ENCODE data around the gene SLC44A5.

Gene SLC44A5

GRCh38 chr1:75188892-75189291, 422.0 kb downstream of the SLC44A5 start:
- TF ChIP-seq, protein P1, sequence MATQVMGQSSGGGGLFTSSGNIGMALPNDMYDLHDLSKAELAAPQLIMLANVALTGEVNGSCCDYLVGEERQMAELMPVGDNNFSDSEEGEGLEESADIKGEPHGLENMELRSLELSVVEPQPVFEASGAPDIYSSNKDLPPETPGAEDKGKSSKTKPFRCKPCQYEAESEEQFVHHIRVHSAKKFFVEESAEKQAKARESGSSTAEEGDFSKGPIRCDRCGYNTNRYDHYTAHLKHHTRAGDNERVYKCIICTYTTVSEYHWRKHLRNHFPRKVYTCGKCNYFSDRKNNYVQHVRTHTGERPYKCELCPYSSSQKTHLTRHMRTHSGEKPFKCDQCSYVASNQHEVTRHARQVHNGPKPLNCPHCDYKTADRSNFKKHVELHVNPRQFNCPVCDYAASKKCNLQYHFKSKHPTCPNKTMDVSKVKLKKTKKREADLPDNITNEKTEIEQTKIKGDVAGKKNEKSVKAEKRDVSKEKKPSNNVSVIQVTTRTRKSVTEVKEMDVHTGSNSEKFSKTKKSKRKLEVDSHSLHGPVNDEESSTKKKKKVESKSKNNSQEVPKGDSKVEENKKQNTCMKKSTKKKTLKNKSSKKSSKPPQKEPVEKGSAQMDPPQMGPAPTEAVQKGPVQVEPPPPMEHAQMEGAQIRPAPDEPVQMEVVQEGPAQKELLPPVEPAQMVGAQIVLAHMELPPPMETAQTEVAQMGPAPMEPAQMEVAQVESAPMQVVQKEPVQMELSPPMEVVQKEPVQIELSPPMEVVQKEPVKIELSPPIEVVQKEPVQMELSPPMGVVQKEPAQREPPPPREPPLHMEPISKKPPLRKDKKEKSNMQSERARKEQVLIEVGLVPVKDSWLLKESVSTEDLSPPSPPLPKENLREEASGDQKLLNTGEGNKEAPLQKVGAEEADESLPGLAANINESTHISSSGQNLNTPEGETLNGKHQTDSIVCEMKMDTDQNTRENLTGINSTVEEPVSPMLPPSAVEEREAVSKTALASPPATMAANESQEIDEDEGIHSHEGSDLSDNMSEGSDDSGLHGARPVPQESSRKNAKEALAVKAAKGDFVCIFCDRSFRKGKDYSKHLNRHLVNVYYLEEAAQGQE (IDR thresholded peaks at IDR 0.05; ENCODE audit: low read depth): no peak
- TF ChIP-seq USF1 (IDR thresholded peaks at IDR 0.05) (no peak), CEBPB (IDR thresholded peaks at IDR 0.05) (no peak), ZBTB7A (IDR thresholded peaks at IDR 0.05; ENCODE audit: low read depth) (no peak), EGR1 (IDR thresholded peaks at IDR 0.05) (no peak), YY1 (IDR thresholded peaks at IDR 0.05; ENCODE audit: low read depth) (no peak), CREB1 (IDR thresholded peaks at IDR 0.05; ENCODE audit: low read depth) (no peak), TAF1 (IDR thresholded peaks at IDR 0.05; ENCODE audit: low read depth) (no peak), RAD21 (IDR thresholded peaks at IDR 0.05; ENCODE audit: low read depth) (no peak), NFIC (IDR thresholded peaks at IDR 0.05) (no peak), EP300 (IDR thresholded peaks at IDR 0.05; ENCODE audit: borderline replicate concordance) (no peak), TCF12 (IDR thresholded peaks at IDR 0.05; ENCODE audit: low read depth) (no peak), TEAD4 (IDR thresholded peaks at IDR 0.05) (no peak), FOXM1 (IDR thresholded peaks at IDR 0.05; ENCODE audit: borderline replicate concordance, low read depth) (no peak), MAX (IDR thresholded peaks at IDR 0.05) (no peak)

DNA sequence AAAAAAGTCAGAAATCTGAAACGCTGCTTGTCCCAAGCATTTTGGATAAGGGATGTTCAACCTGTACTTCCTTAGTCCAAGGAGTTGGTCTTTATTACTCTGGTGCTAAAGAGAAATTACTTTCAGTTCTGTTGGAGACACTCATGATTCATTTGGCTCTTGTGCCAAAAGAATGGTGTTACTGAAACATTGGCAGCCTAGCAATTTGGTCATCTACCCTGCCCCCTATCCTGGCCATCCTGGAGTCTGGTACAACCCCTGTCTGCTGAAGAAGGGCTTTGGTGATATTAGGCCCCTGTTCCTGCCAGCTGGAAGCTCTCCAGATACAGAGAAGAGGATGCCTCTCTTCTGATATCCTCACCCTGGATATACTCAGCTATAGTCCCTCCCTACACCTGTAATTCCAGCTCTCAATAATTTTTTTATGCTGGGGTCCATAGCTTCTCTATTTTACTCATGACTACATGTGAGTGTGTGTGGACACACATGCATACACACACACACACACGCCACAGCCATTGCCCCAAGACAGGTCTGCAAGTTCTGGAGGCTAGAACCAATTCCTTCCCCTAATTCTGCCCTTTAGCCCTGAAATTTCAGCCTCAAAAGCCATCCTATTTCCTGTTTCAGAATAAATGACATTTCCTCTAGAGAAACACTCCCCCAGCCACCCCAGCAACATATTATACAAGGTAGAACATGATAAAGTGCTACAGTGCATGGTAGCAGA, 436.7 kb downstream of the SLC44A5 start:
- TF ChIP-seq MAX (IDR thresholded peaks at IDR 0.05): no peak
- no peak for TF ChIP-seq EGR1 (IDR thresholded peaks at IDR 0.05)
- TF ChIP-seq NFIC (IDR thresholded peaks at IDR 0.05): no peak
- no peak for TF ChIP-seq USF1 (IDR thresholded peaks at IDR 0.05)
- no peak for TF ChIP-seq RAD21 (IDR thresholded peaks at IDR 0.05; ENCODE audit: low read depth)
- no peak for TF ChIP-seq TEAD4 (IDR thresholded peaks at IDR 0.05)
- TF ChIP-seq CEBPB (IDR thresholded peaks at IDR 0.05): no peak
- TF ChIP-seq, protein P1 (IDR thresholded peaks at IDR 0.05; ENCODE audit: low read depth): no peak
- no peak for TF ChIP-seq FOXM1 (IDR thresholded peaks at IDR 0.05; ENCODE audit: borderline replicate concordance, low read depth)
- no peak for TF ChIP-seq ZBTB7A (IDR thresholded peaks at IDR 0.05; ENCODE audit: low read depth)
- no peak for TF ChIP-seq YY1 (IDR thresholded peaks at IDR 0.05; ENCODE audit: low read depth)

DNA sequence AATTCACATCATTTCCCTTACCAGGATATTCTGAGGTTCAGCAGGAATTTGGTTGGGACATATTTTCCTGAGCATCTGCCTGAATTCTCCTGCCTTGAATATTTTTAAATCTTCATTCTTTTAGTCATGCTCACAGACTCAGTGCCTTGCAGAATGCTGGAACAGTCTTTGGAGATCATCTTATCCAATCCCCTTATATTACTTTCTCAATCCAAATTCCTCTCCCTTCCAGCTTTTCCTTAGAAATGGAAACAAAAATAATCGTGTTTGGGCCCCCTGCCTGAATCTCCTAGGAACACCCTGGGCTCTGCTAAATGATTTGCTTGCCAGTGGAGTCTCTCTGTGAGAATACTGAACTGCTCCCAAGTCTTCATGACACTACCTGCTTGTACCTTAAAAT, 438.4 kb downstream of the SLC44A5 start:
- TF ChIP-seq NFIC (IDR thresholded peaks at IDR 0.05) (no peak), USF1 (IDR thresholded peaks at IDR 0.05) (no peak), EP300 (IDR thresholded peaks at IDR 0.05; ENCODE audit: borderline replicate concordance) (no peak), YY1 (IDR thresholded peaks at IDR 0.05; ENCODE audit: low read depth) (no peak), TAF1 (IDR thresholded peaks at IDR 0.05; ENCODE audit: low read depth) (no peak), FOXM1 (IDR thresholded peaks at IDR 0.05; ENCODE audit: borderline replicate concordance, low read depth) (no peak), CREB1 (IDR thresholded peaks at IDR 0.05; ENCODE audit: low read depth) (no peak), TCF12 (IDR thresholded peaks at IDR 0.05; ENCODE audit: low read depth) (no peak), TEAD4 (IDR thresholded peaks at IDR 0.05) (no peak), CEBPB (IDR thresholded peaks at IDR 0.05) (no peak), RAD21 (IDR thresholded peaks at IDR 0.05; ENCODE audit: low read depth) (no peak), MAX (IDR thresholded peaks at IDR 0.05) (no peak), EGR1 (IDR thresholded peaks at IDR 0.05) (no peak), ZBTB7A (IDR thresholded peaks at IDR 0.05; ENCODE audit: low read depth) (no peak)
- TF ChIP-seq, protein P1 (IDR thresholded peaks at IDR 0.05; ENCODE audit: low read depth): no peak

Measured in Ishikawa (cell line).